ENCODE data around the gene OR2T29.
"Not testable (repeated sequence)": the region's sequence is repeated elsewhere in the genome, so short reads cannot be mapped to it uniquely, and the experiment has no call there.

- not testable (repeated sequence) for TF ChIP-seq CTCF, EZH2phosphoT487 (IDR thresholded peaks at IDR 0.05)
These were observed 15.2 kb downstream of the OR2T29 start for GRCh38 chr1:248547383-248547782.
